HG03108 (cell line): ENCODE data around the gene SYTL1.

Experiments
- ATAC-seq: cut with Tn5 transposase; IDR thresholded peaks from one replicate; pipeline ENCODE4 v1.9.1; 2021; ENCODE audit warnings: moderate library complexity; ENCODE audit not compliant: unreplicated experiment

Gene SYTL1

DNA sequence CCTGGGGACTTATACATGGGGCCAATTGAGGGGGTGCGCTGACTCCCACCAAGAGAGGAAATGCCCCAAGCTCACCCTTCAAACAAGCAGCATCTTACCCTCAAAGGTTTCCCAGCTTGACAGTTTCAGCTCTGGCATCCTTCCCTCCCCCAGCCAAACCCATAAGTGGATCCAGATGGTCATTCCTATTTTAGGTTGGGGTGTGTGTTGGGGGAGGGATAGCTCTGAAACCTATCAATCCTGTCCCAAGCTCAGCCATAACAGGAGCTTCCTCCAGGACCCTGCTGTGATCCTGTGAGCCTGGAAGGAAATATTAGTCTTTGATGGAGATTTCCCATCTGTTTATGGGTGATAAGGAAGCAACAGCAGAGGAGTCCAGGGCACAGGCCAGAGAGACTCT, 23.2 kb upstream of the SYTL1 start:
- ATAC-seq, result no peak

GRCh38 chr1:27321813-27322568, 19.8 kb upstream of the SYTL1 start, which contains the start of gene TMEM222:
Gene TMEM222 (plus strand): TSS chr1:27322163. CDS start chr1:27322198, 35 bp downstream.
- peak; percentile 94 for ATAC-seq

DNA sequence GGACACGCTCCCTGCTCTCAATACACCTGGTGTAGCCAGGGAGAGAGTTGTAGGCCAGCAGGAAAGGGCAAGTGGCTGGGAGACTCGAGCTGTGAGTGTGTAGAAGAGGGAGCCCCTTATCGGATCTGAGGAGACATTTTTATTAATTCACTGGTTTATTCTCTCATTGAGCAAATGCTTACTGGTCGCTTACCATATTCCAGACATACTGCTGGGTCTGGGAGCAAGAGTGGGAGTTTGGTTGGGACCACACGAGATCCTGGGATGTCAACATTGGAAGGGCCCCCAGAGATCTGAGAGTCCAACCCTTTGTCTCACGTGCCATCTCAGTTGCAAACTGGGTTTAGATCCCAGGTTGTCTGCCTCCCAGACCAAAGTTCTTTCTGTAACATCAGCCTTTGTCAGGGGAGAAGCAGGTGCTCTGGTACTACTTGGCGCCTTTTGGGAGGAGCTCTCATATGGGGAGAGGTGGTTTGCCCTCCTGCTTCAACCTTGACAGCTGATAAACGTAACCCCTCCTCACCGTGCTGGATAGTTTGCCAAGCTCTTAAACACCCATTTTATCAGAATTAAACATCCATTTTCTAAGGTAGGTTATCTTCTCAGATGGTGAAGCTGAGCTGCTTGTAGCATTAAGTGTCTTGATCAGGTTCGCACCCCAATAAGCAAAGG, 19.1 kb upstream of the SYTL1 start:
- ATAC-seq, result peak; percentile 5

DNA sequence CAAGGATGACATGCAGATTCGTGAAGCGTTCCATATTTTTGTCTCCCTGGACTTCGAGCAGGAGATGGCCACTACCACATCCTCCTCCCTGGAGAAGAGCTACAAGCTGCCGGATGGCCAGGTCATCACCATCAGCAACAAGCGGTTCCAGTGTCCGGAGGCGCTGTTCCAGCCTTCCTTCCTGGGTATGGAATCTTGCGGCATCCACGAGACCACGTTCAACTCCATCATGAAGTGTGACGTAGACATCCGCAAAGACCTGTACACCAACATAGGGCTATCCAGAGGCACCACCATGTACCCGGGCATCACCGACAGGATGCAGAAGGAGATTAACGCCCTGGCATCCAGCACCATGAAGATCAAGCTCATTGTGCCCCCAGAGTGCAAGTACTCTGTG, 16.5 kb upstream of the SYTL1 start:
- ATAC-seq, result no peak

DNA sequence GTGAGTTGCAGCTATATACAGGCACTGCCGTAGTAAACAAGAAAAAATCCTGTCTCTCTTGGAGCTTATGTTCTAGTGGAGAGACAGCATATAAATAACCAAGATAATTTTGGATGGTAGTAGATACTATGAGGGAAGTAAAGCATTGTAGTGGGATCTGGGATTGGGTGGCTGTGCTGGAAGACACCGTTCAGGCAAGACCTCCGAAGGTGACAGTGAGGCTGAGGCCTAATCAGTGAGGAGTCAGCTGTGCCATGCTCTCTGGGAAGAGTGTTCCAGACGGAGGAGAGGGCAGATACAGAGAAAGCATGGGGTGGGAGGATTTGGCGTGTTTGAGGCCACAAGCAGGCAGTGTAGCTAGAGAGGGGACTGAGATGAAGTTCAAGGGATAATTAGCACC, 13.9 kb upstream of the SYTL1 start:
- no peak for ATAC-seq

DNA sequence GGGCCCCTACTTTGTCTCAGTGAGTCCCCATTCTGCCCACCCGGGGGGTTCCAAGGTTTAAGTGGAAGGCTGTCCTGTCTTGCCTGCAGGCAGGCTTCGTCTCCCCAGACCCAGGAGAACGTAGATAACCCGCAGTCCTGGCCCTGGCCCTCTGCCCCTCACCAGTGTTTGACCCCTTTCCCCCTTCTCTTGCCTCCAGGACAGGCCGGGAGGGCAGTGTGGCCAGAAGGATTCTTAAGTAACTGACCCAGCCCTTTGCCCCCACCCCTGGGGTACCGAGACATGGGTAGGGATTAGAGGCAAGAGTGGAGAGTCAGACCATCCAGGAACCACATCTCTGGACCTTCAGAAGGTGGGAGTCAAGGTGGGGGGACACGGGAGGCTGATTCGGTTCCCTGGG, 11.0 kb upstream of the SYTL1 start:
- no peak for ATAC-seq

DNA sequence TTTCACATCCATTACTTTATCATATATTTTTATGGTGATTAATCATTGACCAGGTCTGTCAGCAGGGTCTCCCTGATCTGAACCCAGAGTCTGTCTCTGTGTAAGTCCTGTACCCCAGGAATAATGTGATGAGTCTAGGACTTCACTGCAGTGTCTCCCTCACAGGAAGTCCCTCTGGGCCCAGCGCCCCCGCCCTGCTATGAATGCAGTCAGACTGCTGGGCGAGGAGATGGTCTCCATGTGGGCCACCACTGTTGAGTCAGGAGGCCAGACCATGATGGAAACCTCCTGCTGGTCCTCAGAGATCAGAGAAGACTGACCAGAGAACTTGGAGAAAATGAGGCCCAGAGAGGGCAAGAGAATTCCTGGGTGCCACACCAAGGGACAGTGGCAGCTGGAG, 10.4 kb upstream of the SYTL1 start:
- ATAC-seq, result no peak

- no peak for ATAC-seq
Observed at GRCh38 chr1:27331922-27332321, 9.9 kb upstream of the SYTL1 start.

GRCh38 chr1:27332536-27333281, 9.1 kb upstream of the SYTL1 start:
- ATAC-seq, result no peak

DNA sequence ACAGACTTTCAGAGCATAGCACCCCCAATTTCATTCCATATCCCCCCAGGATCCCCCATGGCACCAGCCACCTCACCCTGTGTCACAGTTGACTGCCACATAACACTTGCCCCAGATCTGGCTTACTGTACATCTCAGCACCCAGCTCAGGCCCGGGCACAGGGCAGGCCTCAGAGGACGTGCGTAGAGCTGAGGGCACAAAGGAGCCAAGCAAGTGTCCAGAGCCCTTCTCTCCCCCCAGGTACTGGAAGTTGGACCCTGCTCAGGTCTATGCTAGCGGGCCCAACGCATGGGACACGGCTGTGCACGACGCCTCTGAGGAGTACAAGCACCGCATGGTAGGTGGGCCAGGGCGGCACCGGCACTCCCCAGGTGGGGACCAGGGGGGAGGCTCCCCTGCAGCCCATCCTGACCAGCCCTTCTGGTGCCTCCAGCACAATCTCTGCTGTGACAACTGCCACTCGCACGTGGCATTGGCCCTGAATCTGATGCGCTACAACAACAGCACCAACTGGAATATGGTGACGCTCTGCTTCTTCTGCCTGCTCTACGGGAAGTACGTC, 8.0 kb upstream of the SYTL1 start:
- ATAC-seq, result no peak

DNA sequence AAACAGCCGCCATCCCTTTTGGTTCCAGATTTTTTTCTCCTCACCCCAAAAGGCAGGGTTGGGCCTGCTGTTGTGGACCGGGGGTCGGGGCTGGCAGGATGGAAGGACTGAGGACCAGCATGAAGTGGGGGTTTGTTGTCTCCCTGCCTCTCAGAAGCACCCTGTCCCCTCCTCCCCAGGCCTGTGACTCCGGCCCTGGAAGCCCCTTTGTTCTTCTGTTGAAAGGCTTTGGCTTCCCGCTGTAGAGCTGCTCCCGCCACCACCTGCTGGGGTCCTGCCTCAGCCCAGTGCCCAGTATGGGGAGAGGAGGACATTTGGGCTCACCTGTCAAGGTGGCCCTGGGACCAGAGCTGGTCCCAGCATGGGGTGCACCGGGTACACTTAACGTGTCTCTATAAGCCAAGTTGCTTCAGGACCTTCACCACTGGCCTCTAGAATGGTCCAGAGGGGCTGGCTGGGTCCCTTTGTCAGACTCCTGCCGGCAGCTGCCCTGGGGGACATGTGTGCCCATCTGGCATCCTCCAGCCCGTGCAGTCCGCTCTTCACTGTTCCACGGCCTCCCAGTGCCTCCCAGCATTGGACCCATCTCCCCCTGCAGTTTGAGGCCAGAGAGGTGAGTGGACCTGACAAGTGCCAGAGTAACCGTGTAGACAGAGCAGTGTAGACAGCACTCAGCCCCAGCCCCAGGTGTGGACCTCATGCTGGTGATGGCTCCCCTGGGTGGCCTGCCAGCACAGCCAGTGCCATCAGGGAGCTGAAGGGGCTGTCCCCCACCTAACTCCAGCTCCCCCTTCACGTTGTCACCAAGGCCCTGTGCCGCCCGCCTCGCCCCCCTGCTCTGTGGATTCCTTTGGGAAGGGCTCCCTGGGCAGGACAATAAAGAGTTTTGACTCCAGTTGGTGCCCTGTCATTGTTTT, 6.1 kb upstream of the SYTL1 start:
- no peak for ATAC-seq

GRCh38 chr1:27336756-27337155, 5.1 kb upstream of the SYTL1 start:
- no peak for ATAC-seq

DNA sequence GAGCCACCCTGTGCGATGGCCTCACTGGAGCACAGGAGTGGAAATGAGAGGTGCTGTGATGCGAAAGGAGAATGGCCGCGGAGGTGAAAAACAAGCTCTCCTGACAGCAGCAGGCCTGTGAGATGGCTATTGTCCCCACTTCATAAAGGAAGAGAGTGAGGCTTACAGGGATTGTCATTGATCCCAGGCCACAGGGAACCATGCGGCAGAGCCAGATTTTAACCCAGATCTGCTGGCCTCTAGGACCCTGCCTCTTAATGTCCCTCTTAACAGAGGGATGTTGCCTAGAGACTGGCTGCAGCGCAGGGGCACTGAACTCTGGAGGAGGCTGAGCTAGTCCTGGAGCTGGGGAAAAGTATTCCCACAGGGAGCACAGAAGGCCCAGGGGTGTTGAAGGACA, 3.1 kb upstream of the SYTL1 start:
- ATAC-seq, result no peak

DNA sequence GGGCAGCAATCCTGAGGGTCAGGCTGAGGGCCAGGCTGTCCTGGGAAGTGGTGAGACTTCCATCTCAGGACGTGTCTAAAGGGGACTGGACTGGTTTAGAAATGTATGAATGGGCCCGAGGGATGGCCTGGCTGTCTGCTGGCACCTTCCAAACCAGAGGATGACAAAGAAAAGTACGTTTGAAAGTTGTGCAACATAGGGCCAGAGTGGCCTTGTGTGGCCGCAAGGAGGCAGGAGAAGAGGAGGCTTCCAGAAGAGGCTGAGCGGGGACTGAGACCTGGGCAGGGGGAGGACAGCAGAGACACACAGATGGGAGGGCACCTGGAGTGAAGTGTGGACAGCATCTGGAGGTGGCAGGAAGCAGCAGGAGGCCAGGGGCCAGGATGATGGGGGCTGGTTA, 2.6 kb upstream of the SYTL1 start:
- ATAC-seq, result no peak

DNA sequence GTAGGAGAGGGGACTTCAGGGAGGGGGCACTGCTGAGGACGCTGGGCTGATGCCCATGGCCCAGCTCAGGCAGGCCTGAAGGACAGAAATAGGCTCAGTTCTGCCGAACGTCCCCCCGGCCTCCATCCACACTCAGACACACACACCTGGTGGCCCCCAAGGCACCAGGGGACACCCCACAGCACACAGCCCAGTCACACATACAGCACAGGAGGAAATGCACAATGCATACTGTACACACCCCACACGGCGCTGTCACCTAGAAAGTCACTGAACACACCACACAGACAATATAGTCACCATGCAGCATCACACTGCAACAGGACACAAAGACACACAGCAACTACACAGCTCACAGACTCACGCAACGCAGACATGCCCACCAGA, 562 bp downstream of the SYTL1 start:
- ATAC-seq, result no peak

- ATAC-seq, result peak; percentile 38
Observed at GRCh38 chr1:27342778-27343638, 1.2 kb downstream of the SYTL1 start.

DNA sequence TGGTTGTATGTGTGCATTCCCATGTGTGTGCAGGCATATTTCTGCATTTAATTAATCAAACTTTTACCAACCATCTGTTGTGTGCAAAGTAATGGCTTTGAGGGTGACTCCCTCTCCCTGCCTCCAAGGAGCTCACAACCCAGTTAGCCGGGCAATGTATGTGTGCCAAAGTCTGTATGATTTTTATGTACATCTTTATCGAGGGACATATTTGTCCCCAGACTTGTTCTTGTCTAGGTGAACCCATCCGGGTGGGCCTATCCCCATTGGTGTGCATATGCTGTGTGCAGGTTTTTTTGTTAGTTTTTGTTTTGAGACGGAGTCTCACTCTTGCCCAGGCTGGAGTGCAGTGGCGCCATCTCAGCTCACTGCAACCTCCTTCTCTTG, 1.8 kb downstream of the SYTL1 start:
- ATAC-seq, result no peak

GRCh38 chr1:27345272-27345671, 3.5 kb downstream of the SYTL1 start:
- ATAC-seq, result no peak

- no peak for ATAC-seq
Observed at GRCh38 chr1:27346357-27346756, 4.5 kb downstream of the SYTL1 start.
